Mononuclear cell (primary cell): ENCODE data around the gene CARMIL1. TPM values are rescaled to one million over a fixed set of nuclear protein-coding genes. Genes with fewer than 3 reads are reported as not detected.
"Not testable (repeated sequence)": the region's sequence is repeated elsewhere in the genome, so short reads cannot be mapped to it uniquely, and the experiment has no call there.

Experiments used
- H3K27me3 ChIP-seq: 2 replicates; pipeline ENCODE4 v1.6.0; 2011; ENCODE audit warnings: low read length, control low read depth; ENCODE audit not compliant: insufficient read depth
- H3K4me1 ChIP-seq: 2 replicates; pipeline ENCODE4 v1.5.1; 2011; ENCODE audit warnings: mild to moderate bottlenecking, low read length, control low read depth; ENCODE audit not compliant: insufficient read depth
- H3K4me3 ChIP-seq: 2 replicates; pipeline ENCODE4 v1.5.1; 2011; ENCODE audit warnings: mild to moderate bottlenecking, low read length, moderate library complexity
- H3K9me3 ChIP-seq: 2 replicates; pipeline ENCODE4 v1.5.1; 2011; ENCODE audit warnings: low read depth, mild to moderate bottlenecking, control low read depth, low read length
- total RNA-seq: library from RNA; depleted of rRNA; stranded (reverse); fragments of >200 nt; gene quantifications from one replicate; pipeline ENCODE4 v1.2.3, GENCODE V29; 2012

The CARMIL1 gene
- total RNA-seq, 1 donor: 3.1 TPM

GRCh38 chr6:25377664-25378063 lies 98.5 kb downstream of the CARMIL1 start:
- no peaks in the 10 kb centered on the region for H3K27me3 ChIP-seq
- peaks cover 8% of the 10 kb centered on the region for H3K9me3 ChIP-seq
- H3K4me3 ChIP-seq: no peak overlapping the region
- no peaks in the 10 kb centered on the region for H3K4me1 ChIP-seq

GRCh38 chr6:25381077-25381476 lies 101.9 kb downstream of the CARMIL1 start:
- Histone ChIP-seq H3K9me3 (no peaks in the 10 kb centered on the region), H3K4me1 (no peaks in the 10 kb centered on the region), H3K4me3 (no peak overlapping the region), H3K27me3 (no peaks in the 10 kb centered on the region)

- not testable (repeated sequence) for H3K27me3 ChIP-seq, H3K4me3 ChIP-seq, H3K9me3 ChIP-seq, H3K4me1 ChIP-seq
Measured at GRCh38 chr6:25382476-25382875, 103.3 kb downstream of the CARMIL1 start.

GRCh38 chr6:25384234-25384633 lies 105.1 kb downstream of the CARMIL1 start:
- Histone ChIP-seq H3K4me1 (peaks cover 6% of the 10 kb centered on the region), H3K4me3 (no peak overlapping the region), H3K27me3 (no peaks in the 10 kb centered on the region), H3K9me3 (no peaks in the 10 kb centered on the region)

- no peaks in the 10 kb centered on the region for H3K9me3 ChIP-seq
- H3K4me1 ChIP-seq: peaks cover 6% of the 10 kb centered on the region
- H3K27me3 ChIP-seq: no peaks in the 10 kb centered on the region
- H3K4me3 ChIP-seq: no peak overlapping the region
Measured at GRCh38 chr6:25384967-25385366, 105.8 kb downstream of the CARMIL1 start.

- Histone ChIP-seq H3K9me3 (no peaks in the 10 kb centered on the region), H3K4me3 (no peak overlapping the region), H3K27me3 (no peaks in the 10 kb centered on the region), H3K4me1 (peaks cover 6% of the 10 kb centered on the region)
Measured at GRCh38 chr6:25387483-25387882, 108.3 kb downstream of the CARMIL1 start.

- Histone ChIP-seq H3K4me1 (peaks cover 6% of the 10 kb centered on the region), H3K9me3 (no peaks in the 10 kb centered on the region), H3K27me3 (no peaks in the 10 kb centered on the region), H3K4me3 (no peak overlapping the region)
Measured at GRCh38 chr6:25387911-25388310, 108.7 kb downstream of the CARMIL1 start.

- Histone ChIP-seq H3K4me1 (peaks cover 6% of the 10 kb centered on the region), H3K4me3 (no peak overlapping the region), H3K9me3 (no peaks in the 10 kb centered on the region)
Measured at GRCh38 chr6:25388776-25389175, 109.6 kb downstream of the CARMIL1 start.

GRCh38 chr6:25389471-25389870 lies 110.3 kb downstream of the CARMIL1 start:
- Histone ChIP-seq H3K27me3 (no peaks in the 10 kb centered on the region), H3K4me1 (peaks cover 6% of the 10 kb centered on the region), H3K9me3 (no peaks in the 10 kb centered on the region), H3K4me3 (no peak overlapping the region)

More at GRCh38 chr6:25388776-25389175, 109.6 kb downstream of the CARMIL1 start:
- no peaks in the 10 kb centered on the region for H3K27me3 ChIP-seq

GRCh38 chr6:25392372-25392771 lies 113.2 kb downstream of the CARMIL1 start:
- H3K27me3 ChIP-seq: no peaks in the 10 kb centered on the region
- no peak overlapping the region for H3K4me3 ChIP-seq
- no peaks in the 10 kb centered on the region for H3K9me3 ChIP-seq
- H3K4me1 ChIP-seq: peaks cover 6% of the 10 kb centered on the region

GRCh38 chr6:25395731-25396130 lies 116.6 kb downstream of the CARMIL1 start:
- Histone ChIP-seq H3K9me3 (no peaks in the 10 kb centered on the region), H3K4me1 (no peaks in the 10 kb centered on the region), H3K27me3 (no peaks in the 10 kb centered on the region), H3K4me3 (no peak overlapping the region)

GRCh38 chr6:25397406-25397805 lies 118.2 kb downstream of the CARMIL1 start:
- Histone ChIP-seq H3K4me1 (no peaks in the 10 kb centered on the region), H3K27me3 (no peaks in the 10 kb centered on the region), H3K9me3 (no peaks in the 10 kb centered on the region), H3K4me3 (no peak overlapping the region)

- Histone ChIP-seq H3K4me1 (peaks cover 19% of the 10 kb centered on the region), H3K4me3 (no peak overlapping the region), H3K9me3 (no peaks in the 10 kb centered on the region), H3K27me3 (no peaks in the 10 kb centered on the region)
Measured at GRCh38 chr6:25399885-25400284, 120.7 kb downstream of the CARMIL1 start.

GRCh38 chr6:25401711-25402110 lies 122.5 kb downstream of the CARMIL1 start:
- H3K4me3 ChIP-seq: no peak overlapping the region
- no peaks in the 10 kb centered on the region for H3K27me3 ChIP-seq
- peaks cover 34% of the 10 kb centered on the region for H3K4me1 ChIP-seq
- H3K9me3 ChIP-seq: no peaks in the 10 kb centered on the region

GRCh38 chr6:25402125-25402524 lies 123.0 kb downstream of the CARMIL1 start:
- Histone ChIP-seq H3K27me3 (no peaks in the 10 kb centered on the region), H3K4me3 (no peak overlapping the region), H3K4me1 (peaks cover 37% of the 10 kb centered on the region), H3K9me3 (no peaks in the 10 kb centered on the region)

GRCh38 chr6:25403150-25403549 lies 124.0 kb downstream of the CARMIL1 start:
- Histone ChIP-seq H3K4me1 (peaks cover 45% of the 10 kb centered on the region), H3K4me3 (no peak overlapping the region), H3K9me3 (no peaks in the 10 kb centered on the region), H3K27me3 (no peaks in the 10 kb centered on the region)

GRCh38 chr6:25404091-25404490 lies 124.9 kb downstream of the CARMIL1 start:
- no peak overlapping the region for H3K4me3 ChIP-seq
- H3K4me1 ChIP-seq: peaks cover 45% of the 10 kb centered on the region
- H3K9me3 ChIP-seq: no peaks in the 10 kb centered on the region
- no peaks in the 10 kb centered on the region for H3K27me3 ChIP-seq
